ENCODE data around the gene NPAS3.

GRCh38 chr14:33120341-33120740, 181.7 kb downstream of the NPAS3 start:
- TF ChIP-seq CTCF (conservative IDR thresholded peaks at IDR 0.05; ENCODE audit: low read length) (no peak), EZH2phosphoT487 (IDR thresholded peaks at IDR 0.05; ENCODE audit: borderline replicate concordance, low read depth, low read length) (no peak)
